GM12864 (cell line): ENCODE data around the gene ZFPL1.
A peak's percentile ranks its signal among the peaks of the same experiment; 100 is the strongest.

Experiments used
- DNase-seq: peaks from one replicate; pipeline ENCODE4 v3.0.0-alpha.2; 2011; ENCODE audit warnings: low read depth
- H3K4me3 ChIP-seq: 2 replicates; pipeline ENCODE4 v1.5.1; 2011; ENCODE audit warnings: mild to moderate bottlenecking, low read depth, low read length, control low read depth
- CTCF ChIP-seq: IDR thresholded peaks from 2 replicates; pipeline ENCODE4 v1.5.1; 2011; ENCODE audit warnings: low read depth, mild to moderate bottlenecking, moderate library complexity, low read length, control low read depth, inconsistent platforms; ENCODE audit errors: missing control alignments

ZFPL1 gene

GRCh38 chr11:65128182-65129145, 44.4 kb downstream of the ZFPL1 start:
- no peak for DNase-seq
- H3K4me3 ChIP-seq: no peak overlapping the region
- no peak for TF ChIP-seq CTCF

- H3K4me3 ChIP-seq: no peak overlapping the region
- no peak for DNase-seq
- TF ChIP-seq CTCF: no peak
Observed at GRCh38 chr11:65129649-65130441, 45.8 kb downstream of the ZFPL1 start.

GRCh38 chr11:65130631-65131416, 46.8 kb downstream of the ZFPL1 start:
- H3K4me3 ChIP-seq: no peak overlapping the region
- no peak for TF ChIP-seq CTCF
- no peak for DNase-seq

GRCh38 chr11:65131417-65131776, 47.4 kb downstream of the ZFPL1 start:
- H3K4me3 ChIP-seq: peak overlapping the region; percentile 86; the same call in 1 of the 2 replicates
- DNase-seq: no peak
- TF ChIP-seq CTCF: no peak

GRCh38 chr11:65131895-65132237, 47.8 kb downstream of the ZFPL1 start:
- peak overlapping the region; percentile 86 for H3K4me3 ChIP-seq
- no peak for DNase-seq
- TF ChIP-seq CTCF: no peak

- no peak for TF ChIP-seq CTCF
- peak overlapping the region; percentile 86 for H3K4me3 ChIP-seq
- peak; percentile 78 for DNase-seq
Observed at GRCh38 chr11:65132238-65132987, 48.4 kb downstream of the ZFPL1 start.
